ENCODE measurements around the gene ACTR1A.

DNA sequence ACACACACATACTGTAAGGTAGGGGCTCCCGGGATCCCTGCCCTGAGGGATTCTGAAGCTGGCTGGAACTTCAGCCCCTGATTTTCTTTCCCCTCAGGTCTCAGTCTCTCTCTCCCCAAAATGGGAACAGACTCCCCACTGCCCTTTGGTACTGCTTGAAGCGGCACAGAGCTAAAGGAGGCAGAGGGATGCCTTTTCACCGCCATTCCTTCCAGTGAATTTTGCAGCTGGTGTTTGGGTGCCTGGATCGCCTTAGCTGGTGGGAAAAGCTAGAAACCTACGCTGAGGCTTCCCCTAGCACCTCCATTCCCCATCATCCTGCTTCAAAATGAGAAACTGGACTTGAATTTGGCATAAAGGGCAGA is 67.4 kb downstream of the ACTR1A start:
- TF ChIP-seq, protein P1, sequence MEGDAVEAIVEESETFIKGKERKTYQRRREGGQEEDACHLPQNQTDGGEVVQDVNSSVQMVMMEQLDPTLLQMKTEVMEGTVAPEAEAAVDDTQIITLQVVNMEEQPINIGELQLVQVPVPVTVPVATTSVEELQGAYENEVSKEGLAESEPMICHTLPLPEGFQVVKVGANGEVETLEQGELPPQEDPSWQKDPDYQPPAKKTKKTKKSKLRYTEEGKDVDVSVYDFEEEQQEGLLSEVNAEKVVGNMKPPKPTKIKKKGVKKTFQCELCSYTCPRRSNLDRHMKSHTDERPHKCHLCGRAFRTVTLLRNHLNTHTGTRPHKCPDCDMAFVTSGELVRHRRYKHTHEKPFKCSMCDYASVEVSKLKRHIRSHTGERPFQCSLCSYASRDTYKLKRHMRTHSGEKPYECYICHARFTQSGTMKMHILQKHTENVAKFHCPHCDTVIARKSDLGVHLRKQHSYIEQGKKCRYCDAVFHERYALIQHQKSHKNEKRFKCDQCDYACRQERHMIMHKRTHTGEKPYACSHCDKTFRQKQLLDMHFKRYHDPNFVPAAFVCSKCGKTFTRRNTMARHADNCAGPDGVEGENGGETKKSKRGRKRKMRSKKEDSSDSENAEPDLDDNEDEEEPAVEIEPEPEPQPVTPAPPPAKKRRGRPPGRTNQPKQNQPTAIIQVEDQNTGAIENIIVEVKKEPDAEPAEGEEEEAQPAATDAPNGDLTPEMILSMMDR (IDR thresholded peaks at IDR 0.05; ENCODE audit: low read length): no peak
- TF ChIP-seq EZH2 (IDR thresholded peaks at IDR 0.05; ENCODE audit: borderline replicate concordance, low read length): no peak

Measured in OCI-LY1 (cell line).